Activated CD8-positive, alpha-beta T cell treated with anti-CD3 and anti-CD28 coated beads for 36 hours (primary cell): ENCODE results near the gene TMPO. TPM values are rescaled to one million over a fixed set of nuclear protein-coding genes. Genes with fewer than 3 reads are reported as not detected.
A peak's percentile ranks its signal among the peaks of the same experiment; 100 is the strongest.

Experiments
- ATAC-seq: fragments of 200-7000 bp; cut with Tn5 transposase; one replicate; pipeline ENCODE4 v1.10.0; 2021; ENCODE audit warnings: mild to moderate bottlenecking, moderate library complexity
- CTCF ChIA-PET: fragments of 350-600 bp; sonication (Branson Sonifier 250); formaldehyde crosslinking; loops from one replicate; lab custom pipeline; 2021; ENCODE audit warnings: antibody characterized with exemption; lab: Charles Lee
- POLR2A ChIA-PET: fragments of 350-600 bp; sonication (Branson Sonifier 250); formaldehyde crosslinking; loops from one replicate; lab custom pipeline; 2021; ENCODE audit warnings: antibody characterized with exemption; lab: Charles Lee
- DNase-seq: peaks from one replicate; pipeline ENCODE4 v3.0.0-alpha.2; 2020
- H3K27ac Mint-ChIP-seq: one replicate; pipeline ENCODE4 v1.8.0; 2021; ENCODE audit warnings: mild to moderate bottlenecking, mixed read lengths
- H3K27me3 Mint-ChIP-seq: one replicate; pipeline ENCODE4 v1.8.0; 2021; ENCODE audit warnings: mixed read lengths
- H3K36me3 Mint-ChIP-seq: one replicate; pipeline ENCODE4 v1.8.0; 2021; ENCODE audit warnings: low read depth, mixed read lengths
- H3K4me1 Mint-ChIP-seq: one replicate; pipeline ENCODE4 v1.8.0; 2021; ENCODE audit warnings: low read depth, mixed read lengths
- H3K4me3 Mint-ChIP-seq: one replicate; pipeline ENCODE4 v1.8.0; 2021; ENCODE audit warnings: mild to moderate bottlenecking, moderate library complexity, mixed read lengths
- H3K9me3 Mint-ChIP-seq: one replicate; pipeline ENCODE4 v1.8.0; 2021; ENCODE audit warnings: mixed read lengths
- CTCF ChIP-seq: fragments of 200-600 bp; IDR thresholded peaks from one replicate; pipeline ENCODE4 v1.8.0; 2022; ENCODE audit warnings: antibody characterized with exemption, mild to moderate bottlenecking
- intact Hi-C: fragments of 100-400 bp; cut with micrococcal nuclease; formaldehyde crosslinking; loops from one replicate; pipeline ENCODE4 v1.10.0; 2022
- total RNA-seq, 2 experiments: library from RNA; stranded (reverse); gene quantifications; one replicate each; pipeline ENCODE4 v1.2.3, GENCODE V29; 2021

Gene TMPO
- total RNA-seq, 2 experiments from 2014 or later, result 324 to 328 TPM

- H3K4me1 Mint-ChIP-seq, result no peaks in the 10 kb centered on the region
- H3K36me3 Mint-ChIP-seq, result no peaks in the 10 kb centered on the region
- CTCF ChIA-PET, result interaction anchor here (5.2 kb wide), 1 partner anchor 12 kb away, joined by 34 read pairs; no protein-coding TSS in a partner anchor
- no peak for TF ChIP-seq CTCF
- no peak for DNase-seq
- no peaks in the 10 kb centered on the region for H3K27me3 Mint-ChIP-seq
- no peak overlapping the region for H3K27ac Mint-ChIP-seq
- H3K9me3 Mint-ChIP-seq, result no peaks in the 10 kb centered on the region
- H3K4me3 Mint-ChIP-seq, result no peak overlapping the region
- no peak for ATAC-seq
- intact Hi-C loops, result no loop called here
- POLR2A ChIA-PET, result interaction anchor here (1.0 kb wide), 1 partner anchor 15 kb away, joined by 3 read pairs; the partner anchor contains the start of gene SLC25A3
Observed at GRCh38 chr12:98578392-98578791, 63.0 kb downstream of the TMPO start.

- ChIA-PET POLR2A (interaction anchor here (1.0 kb wide), 1 partner anchor 15 kb away, joined by 3 read pairs; the partner anchor contains the start of gene SLC25A3), CTCF (interaction anchor here (5.2 kb wide), 1 partner anchor 12 kb away, joined by 34 read pairs; no protein-coding TSS in a partner anchor)
- no peak overlapping the region for H3K4me3 Mint-ChIP-seq
- DNase-seq (no peak), ATAC-seq (peak; percentile 24)
- H3K9me3 Mint-ChIP-seq, result no peaks in the 10 kb centered on the region
- H3K27me3 Mint-ChIP-seq, result no peaks in the 10 kb centered on the region
- no peak for TF ChIP-seq CTCF
- no peak overlapping the region for H3K27ac Mint-ChIP-seq
- intact Hi-C loops, result no loop called here
- no peaks in the 10 kb centered on the region for H3K4me1 Mint-ChIP-seq
- no peaks in the 10 kb centered on the region for H3K36me3 Mint-ChIP-seq
Observed at GRCh38 chr12:98578821-98579220, 63.4 kb downstream of the TMPO start.

GRCh38 chr12:98579347-98579746 is 64.0 kb downstream of the TMPO start:
- Mint-ChIP-seq H3K36me3 (no peaks in the 10 kb centered on the region), H3K4me3 (no peak overlapping the region), H3K27me3 (no peaks in the 10 kb centered on the region), H3K9me3 (no peaks in the 10 kb centered on the region), H3K27ac (no peak overlapping the region), H3K4me1 (no peaks in the 10 kb centered on the region)
- no peak for TF ChIP-seq CTCF
- ATAC-seq, result no peak
- ChIA-PET POLR2A (interaction anchor here (0.6 kb wide), 1 partner anchor 224 kb away, joined by 3 read pairs; no protein-coding TSS in a partner anchor), CTCF (interaction anchor here (5.2 kb wide), 1 partner anchor 13 kb away, joined by 34 read pairs; no protein-coding TSS in a partner anchor)
- no peak for DNase-seq
- intact Hi-C loops, result no loop called here

- no peak overlapping the region for H3K4me3 Mint-ChIP-seq
- no peak for TF ChIP-seq CTCF
- ChIA-PET POLR2A (interaction anchor here (0.6 kb wide), 1 partner anchor 223 kb away, joined by 3 read pairs; no protein-coding TSS in a partner anchor), CTCF (interaction anchor here (5.2 kb wide), 1 partner anchor 13 kb away, joined by 34 read pairs; no protein-coding TSS in a partner anchor)
- ATAC-seq, result no peak
- no peaks in the 10 kb centered on the region for H3K27me3 Mint-ChIP-seq
- DNase-seq, result no peak
- H3K4me1 Mint-ChIP-seq, result no peaks in the 10 kb centered on the region
- no peaks in the 10 kb centered on the region for H3K9me3 Mint-ChIP-seq
- H3K27ac Mint-ChIP-seq, result no peak overlapping the region
- no peaks in the 10 kb centered on the region for H3K36me3 Mint-ChIP-seq
- intact Hi-C loops, result no loop called here
Observed at GRCh38 chr12:98579835-98580234, 64.4 kb downstream of the TMPO start.

GRCh38 chr12:98580695-98581094 is 65.3 kb downstream of the TMPO start:
- DNase-seq (no peak), ATAC-seq (no peak)
- H3K27ac Mint-ChIP-seq, result no peak overlapping the region
- no peaks in the 10 kb centered on the region for H3K27me3 Mint-ChIP-seq
- TF ChIP-seq CTCF, result no peak
- no peaks in the 10 kb centered on the region for H3K9me3 Mint-ChIP-seq
- no peaks in the 10 kb centered on the region for H3K36me3 Mint-ChIP-seq
- POLR2A ChIA-PET, result interaction anchor here (1.0 to 1.1 kb wide), 2 partner anchors 13 to 47 kb away, joined by 3 to 4 read pairs; partner anchors contain the start of gene SLC25A3
- H3K4me3 Mint-ChIP-seq, result no peak overlapping the region
- H3K4me1 Mint-ChIP-seq, result no peaks in the 10 kb centered on the region
- CTCF ChIA-PET, result interaction anchor here (1.1 kb wide), 2 partner anchors 10 to 12 kb away, joined by 3 to 5 read pairs; no protein-coding TSS in a partner anchor
- intact Hi-C loops, result no loop called here
